Non-pigmented ciliary epithelial cell (primary cell): Measurements from ENCODE around the gene TTBK2.

Experiments
- DNase-seq: peaks from one replicate; pipeline ENCODE4 v3.0.0-alpha.2; 2010; ENCODE audit warnings: low read depth

The TTBK2 gene

GRCh38 chr15:42692536-42692935 is 228.0 kb downstream of the TTBK2 start:
- DNase-seq: no peak

GRCh38 chr15:42691770-42692169 is 228.8 kb downstream of the TTBK2 start:
- no peak for DNase-seq

GRCh38 chr15:42691308-42691707 is 229.3 kb downstream of the TTBK2 start:
- DNase-seq: no peak
